OCI-LY1 (cell line): ENCODE results near the gene METTL25B.

Source experiments
- EZH2 ChIP-seq: fragments of 200-600 bp; sonication (generic), shearing (Covaris generic); IDR thresholded peaks from 2 replicates; pipeline ENCODE4 v1.8.0; 2017; ENCODE audit warnings: borderline replicate concordance, mixed run types, mild to moderate bottlenecking, antibody characterized with exemption, low read length, moderate library complexity, mixed read lengths
- TF ChIP-seq, protein P1 (sequence below): fragments of 200-600 bp; sonication (generic), shearing (Covaris generic); IDR thresholded peaks from 2 replicates; pipeline ENCODE4 v1.5.1; 2017; ENCODE audit warnings: mild to moderate bottlenecking, antibody characterized with exemption, low read length, moderate library complexity, mixed read lengths

DNA sequence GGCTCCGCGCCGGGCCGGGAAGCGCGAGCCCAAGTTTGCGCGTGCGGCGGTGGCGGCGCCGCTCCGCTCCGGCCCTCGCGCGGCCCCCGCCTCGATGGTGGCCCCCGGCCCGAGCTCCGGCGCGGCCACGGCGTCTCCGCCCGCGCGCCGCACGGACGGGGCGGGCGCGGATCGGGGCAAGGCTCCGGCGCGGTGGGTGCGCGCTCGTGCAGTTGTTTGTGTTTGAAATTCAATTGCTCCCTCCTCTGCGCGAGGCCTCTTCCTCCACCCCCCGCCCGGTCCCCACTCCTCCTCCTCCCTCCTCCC lies 23.1 kb downstream of the METTL25B start, which contains the start of gene HDGF:
- TF ChIP-seq, protein P1, sequence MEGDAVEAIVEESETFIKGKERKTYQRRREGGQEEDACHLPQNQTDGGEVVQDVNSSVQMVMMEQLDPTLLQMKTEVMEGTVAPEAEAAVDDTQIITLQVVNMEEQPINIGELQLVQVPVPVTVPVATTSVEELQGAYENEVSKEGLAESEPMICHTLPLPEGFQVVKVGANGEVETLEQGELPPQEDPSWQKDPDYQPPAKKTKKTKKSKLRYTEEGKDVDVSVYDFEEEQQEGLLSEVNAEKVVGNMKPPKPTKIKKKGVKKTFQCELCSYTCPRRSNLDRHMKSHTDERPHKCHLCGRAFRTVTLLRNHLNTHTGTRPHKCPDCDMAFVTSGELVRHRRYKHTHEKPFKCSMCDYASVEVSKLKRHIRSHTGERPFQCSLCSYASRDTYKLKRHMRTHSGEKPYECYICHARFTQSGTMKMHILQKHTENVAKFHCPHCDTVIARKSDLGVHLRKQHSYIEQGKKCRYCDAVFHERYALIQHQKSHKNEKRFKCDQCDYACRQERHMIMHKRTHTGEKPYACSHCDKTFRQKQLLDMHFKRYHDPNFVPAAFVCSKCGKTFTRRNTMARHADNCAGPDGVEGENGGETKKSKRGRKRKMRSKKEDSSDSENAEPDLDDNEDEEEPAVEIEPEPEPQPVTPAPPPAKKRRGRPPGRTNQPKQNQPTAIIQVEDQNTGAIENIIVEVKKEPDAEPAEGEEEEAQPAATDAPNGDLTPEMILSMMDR, result no peak
- no peak for TF ChIP-seq EZH2
